MG63 (cell line): ENCODE results near the gene TSHZ2. TPM values are rescaled to one million over a fixed set of nuclear protein-coding genes. Genes with fewer than 3 reads are reported as not detected.

ENCODE experiments used
- DNase-seq: peaks from one replicate; pipeline ENCODE4 v3.0.0-alpha.2; 2020
- H3K27me3 ChIP-seq: fragments of 250-450 bp; sonication (Bioruptor Pico); 2 replicates; pipeline ENCODE4 v1.5.1; 2020; ENCODE audit warnings: mild to moderate bottlenecking, moderate library complexity
- H3K36me3 ChIP-seq: fragments of 250-450 bp; sonication (Bioruptor Pico); 2 replicates; pipeline ENCODE4 v1.5.1; 2020; ENCODE audit warnings: mild to moderate bottlenecking, moderate library complexity
- H3K4me3 ChIP-seq: fragments of 250-450 bp; sonication (Bioruptor Pico); 2 replicates; pipeline ENCODE4 v1.5.1; 2020; ENCODE audit warnings: mild to moderate bottlenecking, moderate library complexity
- H3K9me3 ChIP-seq: fragments of 250-450 bp; sonication (Bioruptor Pico); 2 replicates; pipeline ENCODE4 v1.5.1; 2020; ENCODE audit warnings: mild to moderate bottlenecking, moderate library complexity
- total RNA-seq: library from RNA; depleted of rRNA; stranded (reverse); fragments of >200 nt; shearing (Covaris generic); gene quantifications from 2 replicates; pipeline ENCODE4 v1.2.3, GENCODE V29; 2014; ENCODE audit warnings: low replicate concordance

TSHZ2 gene
- total RNA-seq, 1 experiment from 2014 or later: not detected

GRCh38 chr20:52983726-52984450, 11.7 kb downstream of the TSHZ2 start:
- no peaks in the 10 kb centered on the region for H3K36me3 ChIP-seq
- H3K4me3 ChIP-seq: no peak overlapping the region
- no peaks in the 10 kb centered on the region for H3K9me3 ChIP-seq
- no peak for DNase-seq
- H3K27me3 ChIP-seq: peaks cover 8% of the 10 kb centered on the region

- Histone ChIP-seq H3K4me3 (no peak overlapping the region), H3K27me3 (peaks cover 8% of the 10 kb centered on the region), H3K36me3 (no peaks in the 10 kb centered on the region), H3K9me3 (no peaks in the 10 kb centered on the region)
- no peak for DNase-seq
Measured at GRCh38 chr20:52984451-52984810, 12.3 kb downstream of the TSHZ2 start.

GRCh38 chr20:52985687-52986086, 13.5 kb downstream of the TSHZ2 start:
- no peak for DNase-seq
- H3K9me3 ChIP-seq: no peaks in the 10 kb centered on the region
- H3K36me3 ChIP-seq: no peaks in the 10 kb centered on the region
- H3K4me3 ChIP-seq: no peak overlapping the region
- peaks cover 6% of the 10 kb centered on the region for H3K27me3 ChIP-seq

- DNase-seq: no peak
- no peak overlapping the region for H3K4me3 ChIP-seq
- H3K9me3 ChIP-seq: no peaks in the 10 kb centered on the region
- H3K36me3 ChIP-seq: no peaks in the 10 kb centered on the region
- H3K27me3 ChIP-seq: peaks cover 3% of the 10 kb centered on the region; the same call in 1 of the 2 replicates
Measured at GRCh38 chr20:52987295-52987694, 15.1 kb downstream of the TSHZ2 start.

- no peaks in the 10 kb centered on the region for H3K36me3 ChIP-seq
- peaks cover 3% of the 10 kb centered on the region for H3K27me3 ChIP-seq
- no peak overlapping the region for H3K4me3 ChIP-seq
- no peak for DNase-seq
- H3K9me3 ChIP-seq: no peaks in the 10 kb centered on the region
Measured at GRCh38 chr20:52991830-52992229, 19.7 kb downstream of the TSHZ2 start.

- peaks cover 3% of the 10 kb centered on the region for H3K27me3 ChIP-seq
- H3K36me3 ChIP-seq: no peaks in the 10 kb centered on the region
- no peak overlapping the region for H3K4me3 ChIP-seq
- DNase-seq: no peak
- H3K9me3 ChIP-seq: no peaks in the 10 kb centered on the region
Measured at GRCh38 chr20:52992632-52993031, 20.5 kb downstream of the TSHZ2 start.

- Histone ChIP-seq H3K36me3 (no peaks in the 10 kb centered on the region), H3K4me3 (no peak overlapping the region), H3K9me3 (no peaks in the 10 kb centered on the region), H3K27me3 (peaks cover 2% of the 10 kb centered on the region)
- DNase-seq: no peak
Measured at GRCh38 chr20:52993076-52993475, 20.9 kb downstream of the TSHZ2 start.

GRCh38 chr20:52994184-52994970, 22.2 kb downstream of the TSHZ2 start:
- Histone ChIP-seq H3K36me3 (no peaks in the 10 kb centered on the region), H3K4me3 (no peak overlapping the region), H3K27me3 (no peaks in the 10 kb centered on the region; the same call in none of the 2 replicates), H3K9me3 (no peaks in the 10 kb centered on the region)
- DNase-seq: no peak

- no peak for DNase-seq
Measured at GRCh38 chr20:52996130-52996529, 24.0 kb downstream of the TSHZ2 start.

GRCh38 chr20:52996658-52997057, 24.5 kb downstream of the TSHZ2 start:
- DNase-seq: no peak
- no peaks in the 10 kb centered on the region for H3K9me3 ChIP-seq
- no peak overlapping the region for H3K4me3 ChIP-seq
- no peaks in the 10 kb centered on the region for H3K36me3 ChIP-seq
- H3K27me3 ChIP-seq: no peaks in the 10 kb centered on the region; the same call in none of the 2 replicates

More at GRCh38 chr20:52996130-52996529, 24.0 kb downstream of the TSHZ2 start:
- H3K4me3 ChIP-seq: no peak overlapping the region
- H3K27me3 ChIP-seq: no peaks in the 10 kb centered on the region; the same call in none of the 2 replicates
- no peaks in the 10 kb centered on the region for H3K36me3 ChIP-seq
- no peaks in the 10 kb centered on the region for H3K9me3 ChIP-seq

GRCh38 chr20:52998268-52998667, 26.1 kb downstream of the TSHZ2 start:
- Histone ChIP-seq H3K36me3 (no peaks in the 10 kb centered on the region), H3K9me3 (no peaks in the 10 kb centered on the region), H3K4me3 (no peak overlapping the region), H3K27me3 (no peaks in the 10 kb centered on the region; the same call in none of the 2 replicates)
- no peak for DNase-seq

GRCh38 chr20:52999040-52999439, 26.9 kb downstream of the TSHZ2 start:
- DNase-seq: no peak
- Histone ChIP-seq H3K27me3 (no peaks in the 10 kb centered on the region; the same call in 1 of the 2 replicates), H3K9me3 (no peaks in the 10 kb centered on the region), H3K4me3 (no peak overlapping the region), H3K36me3 (no peaks in the 10 kb centered on the region)

- Histone ChIP-seq H3K36me3 (no peaks in the 10 kb centered on the region), H3K9me3 (no peaks in the 10 kb centered on the region), H3K27me3 (no peaks in the 10 kb centered on the region), H3K4me3 (no peak overlapping the region)
- DNase-seq: no peak
Measured at GRCh38 chr20:53001498-53002301, 29.5 kb downstream of the TSHZ2 start.

GRCh38 chr20:53002786-53003185, 30.6 kb downstream of the TSHZ2 start:
- H3K27me3 ChIP-seq: no peaks in the 10 kb centered on the region
- H3K36me3 ChIP-seq: no peaks in the 10 kb centered on the region
- DNase-seq: no peak
- no peaks in the 10 kb centered on the region for H3K9me3 ChIP-seq
- no peak overlapping the region for H3K4me3 ChIP-seq

- Histone ChIP-seq H3K36me3 (no peaks in the 10 kb centered on the region), H3K9me3 (no peaks in the 10 kb centered on the region), H3K4me3 (no peak overlapping the region), H3K27me3 (no peaks in the 10 kb centered on the region)
- DNase-seq: no peak
Measured at GRCh38 chr20:53003420-53004154, 31.4 kb downstream of the TSHZ2 start.

GRCh38 chr20:53004267-53004813, 32.2 kb downstream of the TSHZ2 start:
- no peaks in the 10 kb centered on the region for H3K27me3 ChIP-seq
- H3K9me3 ChIP-seq: no peaks in the 10 kb centered on the region
- no peak overlapping the region for H3K4me3 ChIP-seq

More at GRCh38 chr20:53004267-53004813, 32.2 kb downstream of the TSHZ2 start:
- DNase-seq: no peak
- H3K36me3 ChIP-seq: no peaks in the 10 kb centered on the region
